A673 (cell line): Measurements from ENCODE around the gene SLC38A1. TPM values are rescaled to one million over a fixed set of nuclear protein-coding genes. Genes with fewer than 3 reads are reported as not detected.

ENCODE experiments used
- BruUV-seq: library from RNA; stranded (reverse); fragments of 400-500 nt; replicated peaks from 2 replicates; lab custom pipeline; 2021; lab: Mats Ljungman, UMichigan
- CTCF ChIA-PET: fragments of 300-600 bp; sonication (Branson Sonifier 250); formaldehyde crosslinking; loops from one replicate; lab custom pipeline; 2022; ENCODE audit warnings: antibody characterized with exemption; lab: Charles Lee
- POLR2A ChIA-PET: fragments of 300-600 bp; sonication (Branson Sonifier 250); formaldehyde crosslinking; loops from one replicate; lab custom pipeline; 2022; ENCODE audit warnings: antibody characterized with exemption; ENCODE audit not compliant: low non-redundant PET; lab: Charles Lee
- DNase-seq: peaks from one replicate; pipeline ENCODE4 v3.0.0-alpha.2; 2015; ENCODE audit warnings: low spot score
- H3K27ac ChIP-seq: fragments of 200-600 bp; sonication (generic); 2 replicates; pipeline ENCODE4 v1.5.1; 2016; ENCODE audit warnings: mixed run types, low read depth, mild to moderate bottlenecking, mixed read lengths, antibody characterized with exemption, low read length; ENCODE audit not compliant: poor library complexity, severe bottlenecking
- H3K27me3 ChIP-seq: fragments of 200-600 bp; sonication (generic); replicated peaks from 2 replicates; pipeline ENCODE4 v1.6.1; 2017; ENCODE audit warnings: mixed run types, low read depth, mild to moderate bottlenecking, mixed read lengths, antibody characterized with exemption, low read length; ENCODE audit not compliant: insufficient read depth, poor library complexity
- H3K36me3 ChIP-seq: fragments of 200-600 bp; sonication (generic); 2 replicates; pipeline ENCODE4 v1.6.1; 2016; ENCODE audit warnings: mixed run types, mild to moderate bottlenecking, mixed read lengths, antibody characterized with exemption, low read length; ENCODE audit not compliant: insufficient read depth, poor library complexity, severe bottlenecking
- H3K4me1 ChIP-seq: fragments of 200-600 bp; sonication (generic); 2 replicates; pipeline ENCODE4 v1.6.1; 2017; ENCODE audit warnings: mixed run types, mild to moderate bottlenecking, mixed read lengths, antibody characterized with exemption, low read length; ENCODE audit not compliant: insufficient read depth, poor library complexity, severe bottlenecking
- H3K4me3 ChIP-seq: fragments of 200-600 bp; sonication (generic); 2 replicates; pipeline ENCODE4 v1.5.1; 2016; ENCODE audit warnings: low read depth, mixed run types, mild to moderate bottlenecking, mixed read lengths, low read length; ENCODE audit not compliant: poor library complexity, severe bottlenecking
- H3K9me3 ChIP-seq: fragments of 200-600 bp; sonication (generic); 2 replicates; pipeline ENCODE4 v1.6.1; 2016; ENCODE audit warnings: mixed run types, low read depth, mild to moderate bottlenecking, mixed read lengths, antibody characterized with exemption, low read length; ENCODE audit not compliant: poor library complexity, severe bottlenecking
- EZH2 ChIP-seq: fragments of 200-600 bp; sonication (generic); IDR thresholded peaks from 2 replicates; pipeline ENCODE4 v1.6.1; 2017; ENCODE audit warnings: borderline replicate concordance, low read depth, mild to moderate bottlenecking, mixed read lengths, antibody characterized with exemption, low read length; ENCODE audit not compliant: poor library complexity, severe bottlenecking
- intact Hi-C: fragments of 100-400 bp; cut with micrococcal nuclease; formaldehyde crosslinking; loops from one replicate; pipeline ENCODE4 v1.10.0; 2022; ENCODE audit not compliant: unreplicated experiment
- total RNA-seq: library from RNA; stranded (reverse); gene quantifications from 2 replicates; pipeline ENCODE4 v1.2.3, GENCODE V29; 2021
- TF ChIP-seq, protein P1 (sequence below): fragments of 300-800, 200-600 bp; sonication (generic); conservative IDR thresholded peaks from 2 replicates; pipeline ENCODE4 v1.5.1; 2017; ENCODE audit warnings: low read depth, mild to moderate bottlenecking, antibody characterized with exemption, low read length, moderate library complexity, mixed read lengths

The SLC38A1 gene
- total RNA-seq, 1 experiment from 2014 or later = 78.9 TPM

DNA sequence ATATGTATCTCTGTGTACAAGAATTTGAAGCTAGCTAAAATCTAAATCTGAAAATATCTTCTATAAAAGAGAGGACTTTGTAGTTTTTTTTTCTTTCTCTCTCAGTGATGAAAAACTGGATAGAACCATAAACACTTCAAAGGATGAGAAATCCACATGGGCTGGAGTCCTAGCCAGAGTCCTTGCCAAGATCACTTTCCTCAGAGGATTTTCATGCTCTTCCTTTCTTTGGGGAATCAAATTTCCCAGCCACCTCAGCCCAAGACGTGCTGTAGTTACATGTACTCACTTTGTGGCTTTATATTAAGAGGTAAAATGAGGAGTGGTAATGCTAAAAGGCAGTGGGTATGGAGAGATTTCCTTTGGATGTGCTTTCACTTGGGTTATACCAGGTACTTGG, 110.3 kb downstream of the SLC38A1 start:
- peaks cover 33% of the 10 kb centered on the region for H3K4me1 ChIP-seq
- no peaks in the 10 kb centered on the region for H3K36me3 ChIP-seq
- DNase-seq = no peak
- intact Hi-C loops = loop anchor here (10.0 kb wide), 3 partner anchors 106 to 866 kb away; partner anchors contain the start of gene SLC38A1
- no peak overlapping the region for H3K4me3 ChIP-seq
- CTCF ChIA-PET = no interaction called here
- BruUV-seq = no TSS peak
- POLR2A ChIA-PET = no interaction called here
- H3K9me3 ChIP-seq = peaks cover 4% of the 10 kb centered on the region
- H3K27ac ChIP-seq = no peak overlapping the region
- H3K27me3 ChIP-seq = no peaks in the 10 kb centered on the region
- TF ChIP-seq, protein P1, sequence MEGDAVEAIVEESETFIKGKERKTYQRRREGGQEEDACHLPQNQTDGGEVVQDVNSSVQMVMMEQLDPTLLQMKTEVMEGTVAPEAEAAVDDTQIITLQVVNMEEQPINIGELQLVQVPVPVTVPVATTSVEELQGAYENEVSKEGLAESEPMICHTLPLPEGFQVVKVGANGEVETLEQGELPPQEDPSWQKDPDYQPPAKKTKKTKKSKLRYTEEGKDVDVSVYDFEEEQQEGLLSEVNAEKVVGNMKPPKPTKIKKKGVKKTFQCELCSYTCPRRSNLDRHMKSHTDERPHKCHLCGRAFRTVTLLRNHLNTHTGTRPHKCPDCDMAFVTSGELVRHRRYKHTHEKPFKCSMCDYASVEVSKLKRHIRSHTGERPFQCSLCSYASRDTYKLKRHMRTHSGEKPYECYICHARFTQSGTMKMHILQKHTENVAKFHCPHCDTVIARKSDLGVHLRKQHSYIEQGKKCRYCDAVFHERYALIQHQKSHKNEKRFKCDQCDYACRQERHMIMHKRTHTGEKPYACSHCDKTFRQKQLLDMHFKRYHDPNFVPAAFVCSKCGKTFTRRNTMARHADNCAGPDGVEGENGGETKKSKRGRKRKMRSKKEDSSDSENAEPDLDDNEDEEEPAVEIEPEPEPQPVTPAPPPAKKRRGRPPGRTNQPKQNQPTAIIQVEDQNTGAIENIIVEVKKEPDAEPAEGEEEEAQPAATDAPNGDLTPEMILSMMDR = no peak
- TF ChIP-seq EZH2 = no peak

DNA sequence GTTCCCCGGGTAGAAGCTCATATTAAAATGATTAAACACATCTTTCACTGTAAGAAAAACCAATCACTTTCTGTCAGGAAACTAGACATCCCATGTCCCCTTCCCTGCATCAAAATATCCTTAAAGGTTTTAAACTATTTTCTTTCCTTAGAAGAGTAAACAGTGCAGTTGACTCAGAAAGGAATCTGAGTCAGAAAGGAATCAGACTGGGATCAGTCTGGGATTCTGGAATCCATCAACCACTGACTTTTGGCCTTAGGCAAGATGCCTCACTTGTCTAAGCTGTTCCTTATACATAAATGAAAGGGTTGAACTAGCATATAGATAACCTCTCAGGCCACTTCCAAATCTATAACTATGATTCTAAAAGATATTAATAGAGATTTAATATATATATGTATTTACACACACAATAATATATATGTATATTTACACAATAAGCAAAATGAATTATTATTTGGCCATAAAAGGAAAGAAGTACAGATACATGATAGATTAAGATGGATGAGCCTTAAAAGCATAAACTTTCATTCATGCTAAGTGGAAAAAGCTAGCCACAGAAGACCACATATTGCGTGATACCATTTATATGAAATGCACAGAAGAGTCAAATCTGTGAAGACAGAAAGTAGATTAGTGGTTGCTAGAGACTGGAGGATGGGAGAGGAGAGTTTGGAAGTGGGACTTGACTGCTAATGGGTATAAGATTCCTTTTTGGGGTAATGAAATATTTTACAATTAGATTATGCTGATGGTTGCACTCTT, 114.4 kb downstream of the SLC38A1 start:
- no peak for DNase-seq

GRCh38 chr12:46153268-46153872, 115.5 kb downstream of the SLC38A1 start:
- TF ChIP-seq EZH2 = no peak
- TF ChIP-seq, protein P1 = peak; percentile 87
- Histone ChIP-seq H3K27me3 (no peaks in the 10 kb centered on the region), H3K9me3 (peaks cover 4% of the 10 kb centered on the region), H3K4me3 (no peak overlapping the region), H3K27ac (no peak overlapping the region), H3K36me3 (no peaks in the 10 kb centered on the region), H3K4me1 (peaks cover 35% of the 10 kb centered on the region)
- POLR2A ChIA-PET = no interaction called here
- intact Hi-C loops = loop anchor here (2.0 to 10.0 kb wide), 5 partner anchors 111 to 871 kb away; partner anchors contain the start of gene SLC38A1
- CTCF ChIA-PET = no interaction called here
- BruUV-seq = no TSS peak
- DNase-seq = peak; percentile 55

More for the DNA sequence above, 114.4 kb downstream of the SLC38A1 start:
- CTCF ChIA-PET = interaction anchor here (1.0 kb wide), 1 partner anchor 392 kb away, joined by 3 read pairs; no protein-coding TSS in a partner anchor
- BruUV-seq = no TSS peak
- POLR2A ChIA-PET = no interaction called here
- Histone ChIP-seq H3K4me3 (no peak overlapping the region), H3K27ac (peak overlapping the region; percentile 22), H3K27me3 (no peaks in the 10 kb centered on the region), H3K9me3 (peaks cover 4% of the 10 kb centered on the region), H3K4me1 (peaks cover 35% of the 10 kb centered on the region), H3K36me3 (no peaks in the 10 kb centered on the region)
- intact Hi-C loops = loop anchor here (5.0 to 10.0 kb wide), 4 partner anchors 110 to 870 kb away; partner anchors contain the start of gene SLC38A1
- no peak for TF ChIP-seq EZH2
- TF ChIP-seq, protein P1 = no peak
